ENCODE results near the gene PLCD1.

The PLCD1 gene

GRCh38 chr3:38004415-38005075, 24.9 kb downstream of the PLCD1 start:
- DNase-seq = peak; percentile 63 to 96 (median 86)

GRCh38 chr3:38003817-38004414, 25.5 kb downstream of the PLCD1 start:
- DNase-seq = peak in 3 of 42 donors; percentile 10 to 51 (median 44)
- intact Hi-C loops (cut with DNase I) = loop anchor here (10.0 kb wide), 1 partner anchor 481 kb away; no protein-coding TSS in a partner anchor

More at GRCh38 chr3:38004415-38005075, 24.9 kb downstream of the PLCD1 start:
- intact Hi-C loops (cut with DNase I) = loop anchor here (10.0 kb wide), 1 partner anchor 480 kb away; no protein-coding TSS in a partner anchor

GRCh38 chr3:38003371-38003816, 26.0 kb downstream of the PLCD1 start:
- intact Hi-C loops (cut with DNase I) = loop anchor here (10.0 kb wide), 1 partner anchor 481 kb away; no protein-coding TSS in a partner anchor

GRCh38 chr3:38002940-38003339, 26.5 kb downstream of the PLCD1 start:
- intact Hi-C loops (cut with DNase I) = loop anchor here (10.0 kb wide), 1 partner anchor 482 kb away; no protein-coding TSS in a partner anchor
- no peak for DNase-seq

More at GRCh38 chr3:38003371-38003816, 26.0 kb downstream of the PLCD1 start:
- peak; percentile 74 to 94 (median 83) for DNase-seq

GRCh38 chr3:38002291-38002876, 27.1 kb downstream of the PLCD1 start:
- intact Hi-C loops (cut with DNase I) = loop anchor here (10.0 kb wide), 1 partner anchor 482 kb away; no protein-coding TSS in a partner anchor
- DNase-seq = peak in 2 of 42 donors; percentile 0 to 5

GRCh38 chr3:38001456-38002081, 27.9 kb downstream of the PLCD1 start:
- intact Hi-C loops (cut with DNase I) = loop anchor here (10.0 kb wide), 1 partner anchor 483 kb away; no protein-coding TSS in a partner anchor
- peak in 2 of 42 donors; percentile 4 to 13 for DNase-seq

- intact Hi-C loops (cut with DNase I) = loop anchor here (10.0 kb wide), 1 partner anchor 484 kb away; no protein-coding TSS in a partner anchor
- DNase-seq = peak in 5 of 42 donors; percentile 21 to 60 (median 38)
These were observed 28.4 kb downstream of the PLCD1 start for GRCh38 chr3:38000965-38001455.

GRCh38 chr3:38000242-38000916, 29.1 kb downstream of the PLCD1 start:
- intact Hi-C loops (cut with DNase I) = loop anchor here (10.0 kb wide), 1 partner anchor 484 kb away; no protein-coding TSS in a partner anchor

GRCh38 chr3:37999836-38000235, 29.6 kb downstream of the PLCD1 start:
- DNase-seq = peak in 2 of 42 donors; percentile 3
- intact Hi-C loops (cut with DNase I) = loop anchor here (10.0 kb wide), 1 partner anchor 485 kb away; no protein-coding TSS in a partner anchor

More at GRCh38 chr3:38000242-38000916, 29.1 kb downstream of the PLCD1 start:
- DNase-seq = peak in 1 of 42 donors; percentile 7

- intact Hi-C loops (cut with DNase I) = no loop called here
- peak in 1 of 42 donors; percentile 6 for DNase-seq
These were observed 31.6 kb downstream of the PLCD1 start for GRCh38 chr3:37997791-37998370.

- intact Hi-C loops (cut with DNase I) = no loop called here
- DNase-seq = peak in 2 of 42 donors; percentile 6 to 33
These were observed 32.1 kb downstream of the PLCD1 start for GRCh38 chr3:37997342-37997741.

GRCh38 chr3:37996785-37997301, 32.6 kb downstream of the PLCD1 start:
- intact Hi-C loops (cut with DNase I) = no loop called here
- DNase-seq = peak in 41 of 42 donors; percentile 25 to 86 (median 68)

GRCh38 chr3:37995652-37996641, 33.5 kb downstream of the PLCD1 start:
- DNase-seq = peak in 3 of 42 donors; percentile 4 to 13 (median 5)
- intact Hi-C loops (cut with DNase I) = no loop called here

GRCh38 chr3:37994639-37994972, 34.8 kb downstream of the PLCD1 start:
- DNase-seq = no peak
- intact Hi-C loops (cut with DNase I) = no loop called here

- intact Hi-C loops (cut with DNase I) = no loop called here
- peak; percentile 31 to 88 (median 74) for DNase-seq
These were observed 35.4 kb downstream of the PLCD1 start for GRCh38 chr3:37993820-37994638.

GRCh38 chr3:37993460-37993819, 36.0 kb downstream of the PLCD1 start:
- DNase-seq = peak in 1 of 42 donors; percentile 3
- intact Hi-C loops (cut with DNase I) = no loop called here
